ENCODE results near the gene PRSS56.

Gene PRSS56

GRCh38 chr2:232483923-232484627, 36.1 kb upstream of the PRSS56 start:
- DNase-seq (ENCODE audit: low read depth): no peak
- no peak overlapping the region for H3K4me3 ChIP-seq (replicated peaks; ENCODE audit: low read depth, low read length)
- TF ChIP-seq, protein P1, sequence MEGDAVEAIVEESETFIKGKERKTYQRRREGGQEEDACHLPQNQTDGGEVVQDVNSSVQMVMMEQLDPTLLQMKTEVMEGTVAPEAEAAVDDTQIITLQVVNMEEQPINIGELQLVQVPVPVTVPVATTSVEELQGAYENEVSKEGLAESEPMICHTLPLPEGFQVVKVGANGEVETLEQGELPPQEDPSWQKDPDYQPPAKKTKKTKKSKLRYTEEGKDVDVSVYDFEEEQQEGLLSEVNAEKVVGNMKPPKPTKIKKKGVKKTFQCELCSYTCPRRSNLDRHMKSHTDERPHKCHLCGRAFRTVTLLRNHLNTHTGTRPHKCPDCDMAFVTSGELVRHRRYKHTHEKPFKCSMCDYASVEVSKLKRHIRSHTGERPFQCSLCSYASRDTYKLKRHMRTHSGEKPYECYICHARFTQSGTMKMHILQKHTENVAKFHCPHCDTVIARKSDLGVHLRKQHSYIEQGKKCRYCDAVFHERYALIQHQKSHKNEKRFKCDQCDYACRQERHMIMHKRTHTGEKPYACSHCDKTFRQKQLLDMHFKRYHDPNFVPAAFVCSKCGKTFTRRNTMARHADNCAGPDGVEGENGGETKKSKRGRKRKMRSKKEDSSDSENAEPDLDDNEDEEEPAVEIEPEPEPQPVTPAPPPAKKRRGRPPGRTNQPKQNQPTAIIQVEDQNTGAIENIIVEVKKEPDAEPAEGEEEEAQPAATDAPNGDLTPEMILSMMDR (IDR thresholded peaks at IDR 0.05; ENCODE audit: low read length, missing control alignments): no peak

DNA sequence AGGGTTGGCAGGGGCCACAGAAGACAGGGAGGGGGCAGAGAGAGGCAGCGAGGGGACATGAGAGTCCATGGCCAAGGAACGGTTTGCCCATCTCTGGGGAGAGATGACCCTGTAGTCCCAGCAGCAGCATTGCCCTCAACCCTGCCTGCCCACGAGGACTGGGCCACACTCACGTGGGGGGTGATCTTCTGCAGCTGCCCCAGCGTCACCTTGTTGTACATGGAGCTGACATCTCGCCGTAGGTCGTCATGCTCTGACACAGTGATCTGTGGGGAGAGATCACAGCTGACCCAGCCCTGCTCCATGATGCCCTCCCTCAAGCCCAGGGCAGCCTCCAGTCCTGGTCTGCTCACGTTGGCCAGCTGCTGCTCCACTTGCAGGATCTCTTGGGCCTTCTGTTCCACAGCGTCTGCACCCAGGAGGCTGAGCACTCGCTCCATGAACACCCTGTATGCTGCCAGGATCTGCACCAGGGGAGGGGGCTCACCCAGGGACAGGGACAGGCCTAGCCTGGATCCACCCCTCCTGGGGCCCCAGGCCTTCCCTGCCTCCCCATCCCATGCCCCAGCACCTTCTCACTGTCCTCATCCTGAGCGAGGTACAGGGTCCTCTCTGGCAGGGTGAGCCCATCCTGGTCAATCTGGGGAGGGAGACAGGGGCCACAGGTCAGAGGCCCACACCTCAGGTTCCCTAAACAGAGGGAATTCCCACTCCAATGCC, 35.4 kb upstream of the PRSS56 start:
- TF ChIP-seq, protein P1 (IDR thresholded peaks at IDR 0.05; ENCODE audit: low read length, missing control alignments): no peak
- no peak overlapping the region for H3K4me3 ChIP-seq (replicated peaks; ENCODE audit: low read depth, low read length)
- DNase-seq (ENCODE audit: low read depth): no peak

GRCh38 chr2:232485348-232485756, 34.8 kb upstream of the PRSS56 start:
- TF ChIP-seq, protein P1 (IDR thresholded peaks at IDR 0.05; ENCODE audit: low read length, missing control alignments): no peak
- no peak overlapping the region for H3K4me3 ChIP-seq (replicated peaks; ENCODE audit: low read depth, low read length)
- no peak for DNase-seq (ENCODE audit: low read depth)

- TF ChIP-seq, protein P1 (IDR thresholded peaks at IDR 0.05; ENCODE audit: low read length, missing control alignments): no peak
- no peak for DNase-seq (ENCODE audit: low read depth)
- H3K4me3 ChIP-seq (replicated peaks; ENCODE audit: low read depth, low read length): no peak overlapping the region
Measured at GRCh38 chr2:232485757-232486557, 34.2 kb upstream of the PRSS56 start.

DNA sequence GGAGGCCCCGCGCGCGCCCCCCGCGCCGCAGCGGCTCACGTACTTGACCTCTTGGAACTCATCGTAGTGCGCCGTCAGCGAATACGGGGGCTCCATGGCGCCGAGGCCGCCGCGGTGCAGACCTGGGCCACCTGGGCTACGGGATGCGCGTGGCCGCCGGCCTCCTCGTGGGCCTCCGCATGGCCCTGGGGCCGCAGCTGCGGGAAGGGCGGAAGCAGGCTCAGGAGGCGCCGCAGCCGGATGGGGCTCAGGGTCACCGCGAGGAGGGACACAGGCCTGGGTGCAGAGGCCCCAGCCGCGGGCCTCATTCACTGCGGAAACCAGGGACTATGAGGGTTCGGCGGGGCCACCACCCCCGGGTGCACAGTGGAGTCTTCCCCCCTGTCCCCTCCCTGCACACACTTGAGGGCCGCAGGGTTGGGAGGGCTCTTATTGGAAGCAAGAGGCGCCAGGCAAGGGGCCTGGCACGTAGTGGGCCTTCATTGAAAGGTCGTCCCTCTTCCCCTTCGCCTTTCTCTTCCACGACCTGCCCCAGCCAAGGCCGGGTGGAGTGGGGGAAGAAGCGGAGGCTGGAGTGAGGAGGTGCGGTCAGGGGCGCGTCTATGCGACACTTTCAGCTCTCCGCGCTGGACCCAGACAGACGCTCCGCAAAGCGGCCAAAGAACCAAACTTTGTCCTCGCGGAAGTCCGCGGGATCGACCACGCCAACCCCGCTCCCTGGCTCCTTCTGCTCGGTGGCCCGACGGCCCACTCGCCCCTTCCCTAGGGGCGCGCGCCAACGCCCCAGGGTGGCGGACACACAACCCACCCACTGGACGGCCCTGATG, 33.4 kb upstream of the PRSS56 start:
- no peak for DNase-seq (ENCODE audit: low read depth)
- no peak overlapping the region for H3K4me3 ChIP-seq (replicated peaks; ENCODE audit: low read depth, low read length)
- TF ChIP-seq, protein P1 (IDR thresholded peaks at IDR 0.05; ENCODE audit: low read length, missing control alignments): no peak

DNA sequence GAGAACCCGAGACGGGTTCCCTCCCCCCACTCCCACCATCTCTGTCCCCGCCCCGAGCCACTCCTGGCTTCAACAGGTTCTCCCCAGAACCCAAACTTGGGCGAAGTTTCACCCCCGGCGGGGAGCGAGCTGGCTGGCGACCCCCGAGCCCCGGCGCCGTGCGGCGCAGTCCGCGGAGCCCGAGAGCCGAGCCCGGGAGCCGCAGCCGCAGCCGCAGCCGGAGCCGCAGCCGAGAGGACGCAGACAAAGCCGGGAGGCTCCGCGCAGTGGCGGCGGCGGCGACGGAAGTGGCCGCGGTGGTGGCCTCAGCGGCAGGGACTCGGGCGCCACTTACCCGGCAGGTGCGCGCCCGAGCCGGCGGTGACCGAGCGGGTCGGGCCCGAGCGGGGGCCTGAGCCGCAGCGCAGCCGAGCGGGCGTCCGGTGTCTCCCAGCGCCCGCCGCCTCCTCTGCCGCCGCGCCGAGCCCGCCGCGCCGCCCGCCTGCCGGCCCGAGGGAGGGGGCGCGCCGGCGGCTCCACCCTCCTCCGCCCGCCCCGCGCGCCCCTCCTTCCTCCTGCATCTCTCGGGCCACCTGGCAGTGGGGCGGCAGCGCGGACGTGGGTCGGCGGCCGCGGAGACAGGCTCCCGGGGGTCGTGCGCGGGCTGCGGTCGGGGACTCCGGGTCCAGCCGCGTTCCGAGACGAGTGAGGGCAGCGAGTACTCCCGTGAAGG, 32.6 kb upstream of the PRSS56 start, which contains the start of gene ECEL1:
ECEL1 (minus strand) TSS at position 450 of the 712 bp plus-strand sequence. CDS start 1,181 bp downstream, outside the sequence.
- H3K4me3 ChIP-seq (replicated peaks; ENCODE audit: low read depth, low read length): no peak within 1 kb of the TSS
- no peak for DNase-seq (ENCODE audit: low read depth)
- TF ChIP-seq, protein P1 (IDR thresholded peaks at IDR 0.05; ENCODE audit: low read length, missing control alignments): no peak
